Measurements from ENCODE around the gene CCDC28A. TPM values are rescaled to one million over a fixed set of nuclear protein-coding genes. Genes with fewer than 3 reads are reported as not detected.

Gene CCDC28A
- total RNA-seq, 1 donor from 2014 or later: 12.5 TPM

DNA sequence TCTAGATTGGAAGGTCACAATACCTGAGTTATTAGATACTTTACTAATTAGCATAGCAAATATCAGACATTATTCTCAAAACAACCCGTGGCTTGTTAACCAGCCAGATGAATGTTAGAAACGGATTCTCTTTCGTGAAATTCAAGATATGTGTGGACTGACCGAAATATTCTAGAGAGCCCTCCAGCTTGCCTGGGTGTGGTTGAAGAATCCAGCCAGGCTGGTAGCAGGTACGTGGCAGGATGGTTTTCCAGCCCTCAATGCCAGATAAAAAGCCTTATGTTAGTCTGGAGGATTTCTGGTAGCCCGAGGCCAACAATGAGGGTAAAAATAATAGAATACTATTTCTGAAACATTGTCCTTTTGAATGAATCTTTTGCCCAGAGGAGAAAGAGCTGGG, 41.7 kb downstream of the CCDC28A start:
- no peak overlapping the region for H3K4me3 ChIP-seq (ENCODE audit: low read depth, low read length)

DNA sequence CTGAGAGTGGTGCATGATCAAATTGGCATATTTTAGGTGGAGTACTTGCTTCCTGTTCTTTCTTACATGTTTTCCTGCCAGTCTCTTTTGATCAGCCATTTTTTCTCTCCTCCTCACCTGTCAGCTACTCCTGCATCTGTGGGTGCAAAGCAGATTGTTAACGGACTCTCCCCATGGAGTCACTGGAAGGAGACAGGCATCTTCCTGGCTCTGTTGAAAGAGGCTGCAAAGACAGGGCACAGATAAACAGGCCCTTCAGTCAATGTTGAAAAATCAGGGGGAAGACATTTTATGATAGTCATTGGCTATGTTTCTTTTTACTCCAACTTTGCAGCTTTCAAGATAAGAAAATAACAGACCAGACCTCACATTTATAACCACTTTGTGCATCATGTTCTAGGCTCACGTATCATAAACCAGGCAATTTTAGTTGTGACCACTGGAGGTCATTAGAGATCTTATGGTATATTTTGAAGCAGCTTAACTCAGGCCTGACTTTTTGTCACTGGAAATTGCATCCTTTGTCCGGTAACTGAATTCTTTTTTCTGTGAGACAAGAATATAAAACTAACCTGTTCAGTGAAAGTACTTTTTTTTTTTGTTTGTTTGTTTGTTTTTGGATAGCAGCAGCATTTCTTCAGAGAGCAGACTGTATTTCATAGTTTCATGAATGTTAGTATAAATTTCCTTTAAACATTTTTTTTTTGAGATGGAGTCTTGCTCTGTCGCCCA, 42.4 kb downstream of the CCDC28A start:
- Histone ChIP-seq H3K36me3 (ENCODE audit: control insufficient read depth, insufficient read depth, low read length) (no peaks in the 10 kb centered on the region), H3K27me3 (ENCODE audit: control insufficient read depth, insufficient read depth, low read length) (no peaks in the 10 kb centered on the region), H3K4me3 (ENCODE audit: low read depth, low read length) (no peak overlapping the region)
- TF ChIP-seq, protein P1, sequence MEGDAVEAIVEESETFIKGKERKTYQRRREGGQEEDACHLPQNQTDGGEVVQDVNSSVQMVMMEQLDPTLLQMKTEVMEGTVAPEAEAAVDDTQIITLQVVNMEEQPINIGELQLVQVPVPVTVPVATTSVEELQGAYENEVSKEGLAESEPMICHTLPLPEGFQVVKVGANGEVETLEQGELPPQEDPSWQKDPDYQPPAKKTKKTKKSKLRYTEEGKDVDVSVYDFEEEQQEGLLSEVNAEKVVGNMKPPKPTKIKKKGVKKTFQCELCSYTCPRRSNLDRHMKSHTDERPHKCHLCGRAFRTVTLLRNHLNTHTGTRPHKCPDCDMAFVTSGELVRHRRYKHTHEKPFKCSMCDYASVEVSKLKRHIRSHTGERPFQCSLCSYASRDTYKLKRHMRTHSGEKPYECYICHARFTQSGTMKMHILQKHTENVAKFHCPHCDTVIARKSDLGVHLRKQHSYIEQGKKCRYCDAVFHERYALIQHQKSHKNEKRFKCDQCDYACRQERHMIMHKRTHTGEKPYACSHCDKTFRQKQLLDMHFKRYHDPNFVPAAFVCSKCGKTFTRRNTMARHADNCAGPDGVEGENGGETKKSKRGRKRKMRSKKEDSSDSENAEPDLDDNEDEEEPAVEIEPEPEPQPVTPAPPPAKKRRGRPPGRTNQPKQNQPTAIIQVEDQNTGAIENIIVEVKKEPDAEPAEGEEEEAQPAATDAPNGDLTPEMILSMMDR (IDR thresholded peaks at IDR 0.05; ENCODE audit: insufficient read depth, low read length, poor library complexity, severe bottlenecking): peak; percentile 53
- peak; percentile 35 for DNase-seq (ENCODE audit: low read depth)

More for the DNA sequence above, 41.7 kb downstream of the CCDC28A start:
- no peak for DNase-seq (ENCODE audit: low read depth)
- TF ChIP-seq, protein P1 (IDR thresholded peaks at IDR 0.05; ENCODE audit: insufficient read depth, low read length, poor library complexity, severe bottlenecking): no peak
- Histone ChIP-seq H3K27me3 (ENCODE audit: control insufficient read depth, insufficient read depth, low read length) (no peaks in the 10 kb centered on the region), H3K36me3 (ENCODE audit: control insufficient read depth, insufficient read depth, low read length) (no peaks in the 10 kb centered on the region)

- TF ChIP-seq, protein P1 (IDR thresholded peaks at IDR 0.05; ENCODE audit: insufficient read depth, low read length, poor library complexity, severe bottlenecking): no peak
- Histone ChIP-seq H3K27me3 (ENCODE audit: control insufficient read depth, insufficient read depth, low read length) (no peaks in the 10 kb centered on the region), H3K4me3 (ENCODE audit: low read depth, low read length) (no peak overlapping the region), H3K36me3 (ENCODE audit: control insufficient read depth, insufficient read depth, low read length) (no peaks in the 10 kb centered on the region)
- peak; percentile 78 for DNase-seq (ENCODE audit: low read depth)
These were observed 44.2 kb downstream of the CCDC28A start for GRCh38 chr6:138817799-138818198.

- Histone ChIP-seq H3K36me3 (ENCODE audit: control insufficient read depth, insufficient read depth, low read length) (no peaks in the 10 kb centered on the region), H3K27me3 (ENCODE audit: control insufficient read depth, insufficient read depth, low read length) (no peaks in the 10 kb centered on the region), H3K4me3 (ENCODE audit: low read depth, low read length) (no peak overlapping the region)
- TF ChIP-seq, protein P1 (IDR thresholded peaks at IDR 0.05; ENCODE audit: insufficient read depth, low read length, poor library complexity, severe bottlenecking): no peak
- DNase-seq (ENCODE audit: low read depth): no peak
These were observed 45.1 kb downstream of the CCDC28A start for GRCh38 chr6:138818496-138819194.

DNA sequence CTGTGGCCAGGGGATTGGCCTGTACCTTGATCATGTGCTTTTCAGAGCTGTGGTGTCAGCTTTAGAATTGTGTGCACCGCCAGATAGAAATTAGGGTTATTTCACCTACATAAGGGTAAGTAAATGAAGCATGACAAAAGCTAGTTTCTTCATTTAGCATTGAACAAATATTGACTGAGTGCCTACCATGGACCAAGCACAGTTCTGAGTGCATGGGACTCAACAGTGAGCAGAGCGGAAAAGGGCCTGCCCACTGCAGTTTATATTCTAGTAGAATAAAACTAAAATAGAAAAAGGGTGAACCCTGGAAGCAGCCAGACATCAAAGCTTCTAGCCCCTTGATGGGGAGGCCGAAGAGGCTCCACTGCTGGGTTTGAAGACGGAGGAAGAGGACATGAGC, 48.0 kb downstream of the CCDC28A start:
- Histone ChIP-seq H3K36me3 (ENCODE audit: control insufficient read depth, insufficient read depth, low read length) (no peaks in the 10 kb centered on the region), H3K4me3 (ENCODE audit: low read depth, low read length) (no peak overlapping the region), H3K27me3 (ENCODE audit: control insufficient read depth, insufficient read depth, low read length) (no peaks in the 10 kb centered on the region)
- DNase-seq (ENCODE audit: low read depth): no peak
- TF ChIP-seq, protein P1 (IDR thresholded peaks at IDR 0.05; ENCODE audit: insufficient read depth, low read length, poor library complexity, severe bottlenecking): no peak
